ENCODE results near the gene SIRPA. TPM values are rescaled to one million over a fixed set of nuclear protein-coding genes. Genes with fewer than 3 reads are reported as not detected.

SIRPA gene
- total RNA-seq, result 20.9 TPM
- long read RNA-seq, full-length matches to known transcripts, result 5 of 15 reads
- long read RNA-seq, partial matches to known transcripts, result 8 of 15 reads
- long read RNA-seq, other reads (novel, unspliced or antisense), result 2 of 15 reads

GRCh38 chr20:1894951-1895673, at the start of gene SIRPA:
TSS of gene SIRPA (plus strand) at chr20:1895407. CDS start at chr20:1895448, 41 bp downstream.
- ATAC-seq (peak; percentile 61), DNase-seq (ENCODE audit: missing footprints) (peak; percentile 83)
- intact Hi-C loops (cut with DNase I), result loop anchor here (2.0 to 10.0 kb wide), 4 partner anchors 37 to 280 kb away; no protein-coding TSS in a partner anchor

- intact Hi-C loops (cut with DNase I), result no loop called here
- DNase-seq (ENCODE audit: missing footprints), result no peak
- no peak for ATAC-seq
Measured at GRCh38 chr20:1845701-1846100, 49.5 kb upstream of the SIRPA start.

GRCh38 chr20:1846341-1846740, 48.9 kb upstream of the SIRPA start:
- ATAC-seq, result no peak
- no peak for DNase-seq (ENCODE audit: missing footprints)
- intact Hi-C loops (cut with DNase I), result no loop called here

- no peak for DNase-seq (ENCODE audit: missing footprints)
- intact Hi-C loops (cut with DNase I), result no loop called here
- ATAC-seq, result no peak
Measured at GRCh38 chr20:1846876-1847275, 48.3 kb upstream of the SIRPA start.

GRCh38 chr20:1847780-1848179, 47.4 kb upstream of the SIRPA start:
- intact Hi-C loops (cut with DNase I), result no loop called here
- ATAC-seq, result no peak
- DNase-seq (ENCODE audit: missing footprints), result no peak

- DNase-seq (ENCODE audit: missing footprints), result no peak
- intact Hi-C loops (cut with DNase I), result no loop called here
- no peak for ATAC-seq
Measured at GRCh38 chr20:1848373-1848772, 46.8 kb upstream of the SIRPA start.

- ATAC-seq, result no peak
- DNase-seq (ENCODE audit: missing footprints), result no peak
- intact Hi-C loops (cut with DNase I), result no loop called here
Measured at GRCh38 chr20:1851396-1851795, 43.8 kb upstream of the SIRPA start.

- no peak for DNase-seq (ENCODE audit: missing footprints)
Measured at GRCh38 chr20:1853473-1853872, 41.7 kb upstream of the SIRPA start.

GRCh38 chr20:1854246-1854645, 41.0 kb upstream of the SIRPA start:
- intact Hi-C loops (cut with DNase I), result no loop called here
- DNase-seq (ENCODE audit: missing footprints), result no peak
- no peak for ATAC-seq

More at GRCh38 chr20:1853473-1853872, 41.7 kb upstream of the SIRPA start:
- intact Hi-C loops (cut with DNase I), result no loop called here
- ATAC-seq, result no peak

- no peak for DNase-seq (ENCODE audit: missing footprints)
- intact Hi-C loops (cut with DNase I), result no loop called here
- no peak for ATAC-seq
Measured at GRCh38 chr20:1855109-1855508, 40.1 kb upstream of the SIRPA start.

GRCh38 chr20:1855690-1856089, 39.5 kb upstream of the SIRPA start:
- no peak for DNase-seq (ENCODE audit: missing footprints)
- ATAC-seq, result no peak

GRCh38 chr20:1856424-1856823, 38.8 kb upstream of the SIRPA start:
- DNase-seq (ENCODE audit: missing footprints) (no peak), ATAC-seq (no peak)
- intact Hi-C loops (cut with DNase I), result no loop called here

More at GRCh38 chr20:1855690-1856089, 39.5 kb upstream of the SIRPA start:
- intact Hi-C loops (cut with DNase I), result no loop called here

GRCh38 chr20:1857466-1857865, 37.7 kb upstream of the SIRPA start:
- DNase-seq (ENCODE audit: missing footprints) (no peak), ATAC-seq (peak; percentile 31)
- intact Hi-C loops (cut with DNase I), result no loop called here

GRCh38 chr20:1858871-1859270, 36.3 kb upstream of the SIRPA start:
- ATAC-seq, result no peak
- DNase-seq (ENCODE audit: missing footprints), result no peak
- intact Hi-C loops (cut with DNase I), result no loop called here

GRCh38 chr20:1860446-1860845, 34.8 kb upstream of the SIRPA start:
- ATAC-seq (no peak), DNase-seq (ENCODE audit: missing footprints) (no peak)
- intact Hi-C loops (cut with DNase I), result no loop called here

GRCh38 chr20:1861347-1861976, 33.7 kb upstream of the SIRPA start:
- intact Hi-C loops (cut with DNase I), result no loop called here
- ATAC-seq (no peak), DNase-seq (ENCODE audit: missing footprints) (no peak)

- DNase-seq (ENCODE audit: missing footprints) (no peak), ATAC-seq (no peak)
- intact Hi-C loops (cut with DNase I), result no loop called here
Measured at GRCh38 chr20:1861996-1862662, 33.1 kb upstream of the SIRPA start.

- no peak for ATAC-seq
- intact Hi-C loops (cut with DNase I), result no loop called here
Measured at GRCh38 chr20:1862663-1863053, 32.5 kb upstream of the SIRPA start.

GRCh38 chr20:1863296-1863695, 31.9 kb upstream of the SIRPA start:
- DNase-seq (ENCODE audit: missing footprints) (no peak), ATAC-seq (no peak)
- intact Hi-C loops (cut with DNase I), result no loop called here

More at GRCh38 chr20:1862663-1863053, 32.5 kb upstream of the SIRPA start:
- DNase-seq (ENCODE audit: missing footprints), result no peak

- ATAC-seq (no peak), DNase-seq (ENCODE audit: missing footprints) (no peak)
- intact Hi-C loops (cut with DNase I), result no loop called here
Measured at GRCh38 chr20:1866834-1867233, 28.4 kb upstream of the SIRPA start.

Data from Right ventricle myocardium inferior (tissue), 1 donor.